ENCODE measurements around the gene REELD1.
A peak's percentile ranks its signal among the peaks of the same experiment; 100 is the strongest.

GRCh38 chr4:146275370-146275769, 61.0 kb downstream of the REELD1 start:
- TF ChIP-seq CTCF (IDR thresholded peaks at IDR 0.05) (no peak), POLR2AphosphoS5 (IDR thresholded peaks at IDR 0.05) (peak in 2 of 3 donors; percentile 84 to 90), EP300 (IDR thresholded peaks at IDR 0.05) (no peak)

Data from stomach (tissue), 4 donors.